SK-N-MC (cell line): ENCODE measurements around the gene TLR10.

Experiments
- EZH2 ChIP-seq: fragments of 200-600 bp; sonication (generic); IDR thresholded peaks from one replicate; pipeline ENCODE4 v1.6.1; 2017; ENCODE audit warnings: antibody characterized with exemption
- POLR2AphosphoS5 ChIP-seq: IDR thresholded peaks from 2 replicates; pipeline ENCODE4 v1.6.1; 2012; ENCODE audit warnings: mild to moderate bottlenecking, low read depth, low read length, borderline replicate concordance

DNA sequence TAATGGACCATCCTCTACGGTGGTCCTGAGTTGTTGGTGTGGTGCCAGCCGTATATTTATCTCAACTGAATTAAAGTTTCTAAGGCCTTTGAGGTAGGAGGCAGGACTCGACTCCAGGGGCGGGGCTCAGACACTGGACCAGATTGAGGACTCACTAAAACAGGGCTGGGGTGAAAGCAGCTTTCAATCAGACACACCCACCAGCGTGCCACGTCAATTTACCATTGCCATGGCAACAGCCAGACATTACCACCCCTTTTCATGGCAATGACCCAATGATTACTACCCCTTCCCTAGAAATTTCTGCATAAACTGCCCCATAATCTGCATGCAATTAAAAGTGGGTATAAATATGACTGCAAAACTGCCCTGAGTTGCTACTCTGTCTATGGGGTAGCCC is 28.5 kb upstream of the TLR10 start:
- no peak for TF ChIP-seq POLR2AphosphoS5
- TF ChIP-seq EZH2 = no peak
